PFSK-1 (cell line): Measurements from ENCODE around the gene ASMTL.

Source experiments
- FOXP2 ChIP-seq: optimal IDR thresholded peaks from 2 replicates; pipeline ENCODE3; 2011; ENCODE audit warnings: borderline replicate concordance, control low read depth, inconsistent platforms; ENCODE audit not compliant: insufficient read depth; ENCODE audit errors: extremely low read length, extremely low read depth
- POLR2AphosphoS5 ChIP-seq: IDR thresholded peaks from 2 replicates; pipeline ENCODE4 v1.6.1; 2012; ENCODE audit warnings: low read depth, mild to moderate bottlenecking, control low read depth, low read length, moderate library complexity
- REST ChIP-seq, 2 experiments: IDR thresholded peaks; 2 replicates each; pipeline versions ENCODE4 v1.6.1 to v1.8.0; 2011 to 2012; ENCODE audit warnings: low read depth in 2 of 2, low read length in 2 of 2, control low read depth in 1 of 2, inconsistent platforms in 1 of 2, mild to moderate bottlenecking in 1 of 2, moderate library complexity in 1 of 2; ENCODE audit not compliant: insufficient read depth in 1 of 2
- SIN3A ChIP-seq: IDR thresholded peaks from 2 replicates; pipeline ENCODE4 v1.6.1; 2012; ENCODE audit warnings: mild to moderate bottlenecking, low read length, moderate library complexity, borderline replicate concordance; ENCODE audit not compliant: insufficient read depth
- TAF1 ChIP-seq: IDR thresholded peaks from 2 replicates; pipeline ENCODE4 v1.6.1; 2012; ENCODE audit warnings: low read length, control low read depth, borderline replicate concordance; ENCODE audit not compliant: insufficient read depth

Gene ASMTL

GRCh38 chrX:1453395-1453783, 680 bp upstream of the ASMTL start:
- TF ChIP-seq TAF1, result no peak
- TF ChIP-seq REST (IDR thresholded peaks at IDR 0.05; ENCODE audit: insufficient read depth in 1 of 2, low read depth in 2 of 2, low read length in 2 of 2), result no peak
- no peak for TF ChIP-seq FOXP2
- no peak for TF ChIP-seq POLR2AphosphoS5
- TF ChIP-seq SIN3A, result no peak

- TF ChIP-seq POLR2AphosphoS5, result no peak
- no peak for TF ChIP-seq SIN3A
- TF ChIP-seq TAF1, result no peak
- TF ChIP-seq FOXP2, result no peak
- no peak for TF ChIP-seq REST (IDR thresholded peaks at IDR 0.05; ENCODE audit: insufficient read depth in 1 of 2, low read depth in 2 of 2, low read length in 2 of 2)
These were observed 821 bp downstream of the ASMTL start for GRCh38 chrX:1451661-1452515.

GRCh38 chrX:1451251-1451660, 1.5 kb downstream of the ASMTL start:
- TF ChIP-seq REST (IDR thresholded peaks at IDR 0.05; ENCODE audit: insufficient read depth in 1 of 2, low read depth in 2 of 2, low read length in 2 of 2), result no peak
- TF ChIP-seq FOXP2, result no peak
- no peak for TF ChIP-seq SIN3A

GRCh38 chrX:1450361-1451161, 2.1 kb downstream of the ASMTL start:
- no peak for TF ChIP-seq SIN3A

- TF ChIP-seq POLR2AphosphoS5 (no peak), REST (IDR thresholded peaks at IDR 0.05; ENCODE audit: insufficient read depth in 1 of 2, low read depth in 2 of 2, low read length in 2 of 2) (no peak), SIN3A (no peak), FOXP2 (no peak), TAF1 (no peak)
These were observed 2.9 kb downstream of the ASMTL start for GRCh38 chrX:1449823-1450149.
